ENCODE measurements around the gene DEPDC5. TPM values are rescaled to one million over a fixed set of nuclear protein-coding genes. Genes with fewer than 3 reads are reported as not detected.
"Not testable (repeated sequence)": the region's sequence is repeated elsewhere in the genome, so short reads cannot be mapped to it uniquely, and the experiment has no call there.

DEPDC5 gene
- total RNA-seq (10 to 100 TPM; 14.4 to 35.9 (median 24.4) TPM), polyA plus RNA-seq (10 to 100 TPM; 17.1 to 20.7 (median 18.3) TPM)
- long read RNA-seq, donor 1, partial matches to known transcripts = 0 of 1 reads
- long read RNA-seq, donor 1, other reads (novel, unspliced or antisense) = 0 of 1 reads
- long read RNA-seq, donor 2 = 0 reads
- long read RNA-seq, donor 3 = 0 reads
- long read RNA-seq, donor 4, partial matches to known transcripts = 2 of 3 reads
- long read RNA-seq, donor 4, other reads (novel, unspliced or antisense) = 0 of 3 reads
- long read RNA-seq, donor 5, full-length matches to known transcripts = 7 of 16 reads
- long read RNA-seq, donor 5, partial matches to known transcripts = 4 of 16 reads
- long read RNA-seq, donor 5, other reads (novel, unspliced or antisense) = 5 of 16 reads
- long read RNA-seq, donor 6, partial matches to known transcripts = 2 of 3 reads
- long read RNA-seq, donor 6, other reads (novel, unspliced or antisense) = 0 of 3 reads
- long read RNA-seq, donor 7 = 0 reads
- long read RNA-seq, donor 8, full-length matches to known transcripts = 1 of 1 reads
- long read RNA-seq, donor 8, partial matches to known transcripts = 0 of 1 reads
- long read RNA-seq, donor 8, other reads (novel, unspliced or antisense) = 0 of 1 reads
- long read RNA-seq, donor 9, partial matches to known transcripts = 0 of 2 reads
- long read RNA-seq, donor 9, other reads (novel, unspliced or antisense) = 0 of 2 reads
- long read RNA-seq, donor 10 = 0 reads

DNA sequence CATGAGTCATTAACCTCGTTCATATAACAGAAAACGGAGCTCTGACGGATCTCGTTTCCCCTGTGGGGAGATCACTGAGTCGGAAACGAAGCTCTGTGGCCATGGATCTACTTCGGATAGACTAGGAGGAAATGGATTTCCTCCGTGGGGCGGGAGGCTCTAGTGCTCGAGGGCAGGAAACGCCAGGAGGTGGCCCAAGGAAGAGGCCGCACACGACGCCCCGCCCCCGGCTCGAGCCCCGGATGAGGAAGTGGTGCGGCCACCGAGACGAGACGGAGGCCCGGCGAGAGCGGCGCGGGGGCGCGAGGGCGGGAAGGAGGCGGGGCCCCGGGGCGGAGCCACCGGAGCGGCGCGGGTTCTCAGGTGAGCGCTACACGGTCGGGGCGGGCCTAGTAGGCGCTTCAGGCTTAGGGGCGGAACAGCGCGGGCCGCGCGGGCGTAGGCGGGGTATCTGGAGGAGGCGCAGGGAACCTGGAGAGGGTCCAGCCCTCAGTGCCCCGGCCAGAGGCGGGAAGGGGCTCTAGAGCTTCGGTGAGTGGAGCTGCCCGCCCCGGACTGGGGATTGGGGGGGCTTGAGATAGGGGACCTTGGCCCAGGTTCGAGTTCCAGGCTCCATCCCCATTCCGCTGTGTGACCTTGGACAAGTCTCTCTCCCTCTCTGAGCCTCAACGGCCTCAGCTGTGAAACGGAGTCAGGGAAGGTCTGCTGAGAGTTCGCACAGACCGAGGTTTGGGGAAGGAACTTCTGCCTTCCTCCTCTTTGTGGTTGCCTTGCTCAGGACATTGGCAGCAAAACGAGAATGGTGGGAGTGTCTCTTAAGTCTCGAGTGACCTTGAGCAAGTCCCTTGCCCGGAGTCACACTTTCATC is at the start of gene DEPDC5:
DEPDC5 (plus strand) TSS at position 386 of the 868 bp plus-strand sequence. CDS start 903 bp downstream, outside the sequence.
- H3K27ac ChIP-seq = peak within 1 kb of the TSS; percentile 90 to 97 (median 95)
- no peaks in the 10 kb centered on the region for H3K27me3 ChIP-seq
- H3K9me3 ChIP-seq (replicated peaks in 1 of 3) = no peaks in the 10 kb centered on the region
- H3K4me1 ChIP-seq (replicated peaks in 1 of 2) = peaks cover 29 to 54% of the 10 kb centered on the region in 2 donors
- H3K36me3 ChIP-seq (replicated peaks in 1 of 2) = peaks cover 0 to 11% of the 10 kb centered on the region in 2 donors
- TF ChIP-seq, protein P1, sequence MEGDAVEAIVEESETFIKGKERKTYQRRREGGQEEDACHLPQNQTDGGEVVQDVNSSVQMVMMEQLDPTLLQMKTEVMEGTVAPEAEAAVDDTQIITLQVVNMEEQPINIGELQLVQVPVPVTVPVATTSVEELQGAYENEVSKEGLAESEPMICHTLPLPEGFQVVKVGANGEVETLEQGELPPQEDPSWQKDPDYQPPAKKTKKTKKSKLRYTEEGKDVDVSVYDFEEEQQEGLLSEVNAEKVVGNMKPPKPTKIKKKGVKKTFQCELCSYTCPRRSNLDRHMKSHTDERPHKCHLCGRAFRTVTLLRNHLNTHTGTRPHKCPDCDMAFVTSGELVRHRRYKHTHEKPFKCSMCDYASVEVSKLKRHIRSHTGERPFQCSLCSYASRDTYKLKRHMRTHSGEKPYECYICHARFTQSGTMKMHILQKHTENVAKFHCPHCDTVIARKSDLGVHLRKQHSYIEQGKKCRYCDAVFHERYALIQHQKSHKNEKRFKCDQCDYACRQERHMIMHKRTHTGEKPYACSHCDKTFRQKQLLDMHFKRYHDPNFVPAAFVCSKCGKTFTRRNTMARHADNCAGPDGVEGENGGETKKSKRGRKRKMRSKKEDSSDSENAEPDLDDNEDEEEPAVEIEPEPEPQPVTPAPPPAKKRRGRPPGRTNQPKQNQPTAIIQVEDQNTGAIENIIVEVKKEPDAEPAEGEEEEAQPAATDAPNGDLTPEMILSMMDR (IDR thresholded peaks at IDR 0.05) = peak in 1 of 6 experiments; percentile 4
- TF ChIP-seq POLR2A (IDR thresholded peaks at IDR 0.05) = peak; percentile 55 to 80
- H3K4me3 ChIP-seq = peak within 1 kb of the TSS in 3 of 4 donors; percentile 64 to 82 (median 72)
- DNase-seq = peak; percentile 95 to 97 (median 96)
- 0 to 3% (median 1%) methylated on average over 4 to 65 of the region's 65 CpGs for WGBS, 4 donors
- intact Hi-C loops (cut with DNase I) = no loop called here

DNA sequence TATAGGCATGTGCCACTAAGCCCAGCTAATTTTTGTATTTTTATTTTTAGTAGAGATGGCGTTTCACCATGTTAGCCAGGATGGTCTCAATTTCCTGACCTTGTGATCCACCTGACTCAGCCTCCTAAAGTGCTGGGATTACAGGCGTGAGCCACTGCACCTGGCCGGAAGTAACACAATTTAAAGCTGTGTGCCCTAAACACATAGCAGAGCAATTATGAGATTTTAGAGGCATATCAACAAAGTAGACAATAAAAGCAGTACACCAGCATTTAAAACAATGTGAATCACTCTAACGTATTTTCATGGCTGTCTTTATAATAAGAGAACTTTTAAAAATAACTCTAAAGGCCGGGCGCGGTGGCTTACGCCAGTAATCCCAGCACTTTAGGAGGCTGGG is 46.3 kb upstream of the DEPDC5 start:
- Histone ChIP-seq H3K4me1 (replicated peaks in 1 of 2) (no peaks in the 10 kb centered on the region), H3K9me3 (replicated peaks in 1 of 3) (no peaks in the 10 kb centered on the region), H3K4me3 (no peak overlapping the region), H3K27ac (no peak overlapping the region), H3K36me3 (replicated peaks in 1 of 2) (peaks cover 0 to 44% of the 10 kb centered on the region in 2 donors), H3K27me3 (no peaks in the 10 kb centered on the region)
- WGBS, 4 donors = 86 to 90% (median 87%) methylated on average over 8 of the region's 8 CpGs
- intact Hi-C loops (cut with DNase I) = no loop called here
- TF ChIP-seq POLR2A (IDR thresholded peaks at IDR 0.05) = no peak
- TF ChIP-seq, protein P1 (IDR thresholded peaks at IDR 0.05) = no peak
- peak in 1 of 7 donors; percentile 46 for DNase-seq

DNA sequence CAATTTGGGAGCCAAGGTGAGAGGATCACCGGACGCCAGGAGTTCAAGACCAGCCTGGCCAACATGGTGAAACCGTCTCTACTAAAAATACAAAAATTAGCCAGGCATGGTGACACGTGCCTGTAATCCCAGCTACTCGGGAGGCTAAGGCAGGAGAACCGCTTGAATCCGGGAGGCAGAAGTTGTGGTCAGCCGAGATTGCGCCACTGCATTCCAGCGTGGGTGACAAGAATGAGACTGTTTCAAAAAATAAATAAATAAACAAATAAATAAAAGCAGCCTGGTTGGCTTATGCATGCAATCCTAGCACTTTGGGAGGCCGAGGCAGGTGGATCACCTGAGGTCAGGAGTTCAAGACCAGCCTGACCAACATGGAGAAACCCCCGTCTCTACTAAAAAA is 42.6 kb upstream of the DEPDC5 start:
- WGBS, 4 donors = 77 to 93% (median 88%) methylated on average over 12 of the region's 12 CpGs
- H3K27me3 ChIP-seq; H3K4me3 ChIP-seq; intact Hi-C loops (cut with DNase I); H3K27ac ChIP-seq; H3K9me3 ChIP-seq (replicated peaks in 1 of 3): not testable (repeated sequence)
- peak in 1 of 7 donors; percentile 46 for DNase-seq
- Histone ChIP-seq H3K4me1 (replicated peaks in 1 of 2) (peaks cover 0 to 12% of the 10 kb centered on the region in 2 donors), H3K36me3 (replicated peaks in 1 of 2) (peaks cover 0 to 35% of the 10 kb centered on the region in 2 donors)

DNA sequence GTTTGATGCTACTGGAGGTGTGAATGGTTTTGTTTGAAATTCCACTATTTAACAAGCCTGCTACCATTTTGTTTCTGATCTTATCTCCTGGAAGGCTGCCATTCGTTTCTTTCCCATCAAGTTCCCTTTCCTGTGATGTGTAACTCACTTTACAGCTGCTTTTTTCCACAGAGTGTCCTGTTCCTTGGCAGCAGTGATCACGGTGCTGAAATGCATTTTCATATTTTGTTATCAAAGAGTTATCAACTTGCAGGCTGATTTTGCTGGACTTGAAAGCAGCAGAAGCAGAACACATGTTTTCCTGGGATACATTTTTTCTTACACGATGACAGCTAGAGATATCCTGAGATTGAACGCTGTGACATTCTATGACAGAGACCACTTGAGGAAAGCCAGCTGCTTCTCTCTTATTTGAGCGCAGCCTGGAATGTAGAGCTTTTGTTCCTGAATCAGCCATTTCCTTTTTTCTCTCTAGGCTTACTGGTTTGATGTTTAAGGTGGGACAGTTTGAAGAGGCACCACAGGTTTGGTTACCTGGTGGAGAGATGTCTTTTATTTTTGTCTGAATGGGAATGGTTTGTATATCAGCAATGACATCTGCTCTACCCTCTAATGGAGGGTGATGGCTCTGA is 38.6 kb upstream of the DEPDC5 start:
- H3K27me3 ChIP-seq = no peaks in the 10 kb centered on the region
- TF ChIP-seq, protein P1 (IDR thresholded peaks at IDR 0.05) = no peak
- no peak for TF ChIP-seq POLR2A (IDR thresholded peaks at IDR 0.05)
- peaks cover 0 to 47% of the 10 kb centered on the region in 2 donors for H3K36me3 ChIP-seq (replicated peaks in 1 of 2)
- H3K4me3 ChIP-seq = no peak overlapping the region
- H3K27ac ChIP-seq = peak overlapping the region in 1 of 5 donors; percentile 1
- H3K9me3 ChIP-seq (replicated peaks in 1 of 3) = no peaks in the 10 kb centered on the region
- WGBS, 4 donors = 51 to 64% (median 56%) methylated on average over 5 of the region's 5 CpGs
- DNase-seq = peak in 3 of 7 donors; percentile 11 to 25 (median 17)
- H3K4me1 ChIP-seq (replicated peaks in 1 of 2) = peaks cover 0 to 12% of the 10 kb centered on the region in 2 donors
- intact Hi-C loops (cut with DNase I) = no loop called here
